OCI-LY3 (cell line): ENCODE measurements around the gene ELFN1.

Experiments
- EZH2phosphoT487 ChIP-seq: fragments of 200-600 bp; shearing (Covaris generic); IDR thresholded peaks from 2 replicates; pipeline ENCODE4 v1.6.1; 2018; ENCODE audit warnings: antibody characterized with exemption, mixed run types, low read depth
- TF ChIP-seq, protein P1 (sequence below): fragments of 200-600, 300-600 bp; sonication (generic); IDR thresholded peaks from 2 replicates; pipeline ENCODE4 v1.5.1; 2014; ENCODE audit warnings: antibody characterized with exemption, low read length, low read depth

DNA sequence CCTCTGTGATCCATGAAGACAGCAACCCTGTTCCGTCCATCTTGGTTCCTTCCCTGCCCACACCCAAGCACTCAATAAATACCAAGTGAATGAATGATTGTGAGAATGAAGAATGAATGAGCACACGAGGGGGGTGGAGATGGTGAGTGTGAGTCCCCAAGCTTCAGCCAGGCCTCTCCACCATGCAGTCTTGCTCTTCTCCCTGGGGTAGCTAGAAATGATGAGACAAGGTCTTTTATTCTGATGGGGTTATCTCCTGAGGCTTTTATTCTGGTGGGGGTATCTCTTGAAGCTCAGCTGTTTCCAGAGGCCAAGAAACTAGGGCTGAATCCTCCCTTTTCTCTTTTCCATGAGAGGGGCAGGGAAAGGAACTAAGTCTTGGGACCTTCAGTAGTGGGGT lies 57.0 kb downstream of the ELFN1 start:
- TF ChIP-seq, protein P1, sequence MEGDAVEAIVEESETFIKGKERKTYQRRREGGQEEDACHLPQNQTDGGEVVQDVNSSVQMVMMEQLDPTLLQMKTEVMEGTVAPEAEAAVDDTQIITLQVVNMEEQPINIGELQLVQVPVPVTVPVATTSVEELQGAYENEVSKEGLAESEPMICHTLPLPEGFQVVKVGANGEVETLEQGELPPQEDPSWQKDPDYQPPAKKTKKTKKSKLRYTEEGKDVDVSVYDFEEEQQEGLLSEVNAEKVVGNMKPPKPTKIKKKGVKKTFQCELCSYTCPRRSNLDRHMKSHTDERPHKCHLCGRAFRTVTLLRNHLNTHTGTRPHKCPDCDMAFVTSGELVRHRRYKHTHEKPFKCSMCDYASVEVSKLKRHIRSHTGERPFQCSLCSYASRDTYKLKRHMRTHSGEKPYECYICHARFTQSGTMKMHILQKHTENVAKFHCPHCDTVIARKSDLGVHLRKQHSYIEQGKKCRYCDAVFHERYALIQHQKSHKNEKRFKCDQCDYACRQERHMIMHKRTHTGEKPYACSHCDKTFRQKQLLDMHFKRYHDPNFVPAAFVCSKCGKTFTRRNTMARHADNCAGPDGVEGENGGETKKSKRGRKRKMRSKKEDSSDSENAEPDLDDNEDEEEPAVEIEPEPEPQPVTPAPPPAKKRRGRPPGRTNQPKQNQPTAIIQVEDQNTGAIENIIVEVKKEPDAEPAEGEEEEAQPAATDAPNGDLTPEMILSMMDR: no peak
- TF ChIP-seq EZH2phosphoT487: no peak
